Left ventricle myocardium inferior (tissue), 1 donor: Measurements from ENCODE around the gene POLR3K. TPM values are rescaled to one million over a fixed set of nuclear protein-coding genes. Genes with fewer than 3 reads are reported as not detected.
"Not testable (repeated sequence)": the region's sequence is repeated elsewhere in the genome, so short reads cannot be mapped to it uniquely, and the experiment has no call there.

Experiments
- DNase-seq: peaks from one replicate; pipeline ENCODE4 v3.0.0-alpha.2; 2020
- H3K27ac ChIP-seq: fragments of 200-600 bp; replicated peaks from 2 replicates; pipeline ENCODE4 v1.8.0; 2021
- H3K27me3 ChIP-seq: fragments of 200-600 bp; 2 replicates; pipeline ENCODE4 v1.8.0; 2021; ENCODE audit warnings: low read depth
- H3K36me3 ChIP-seq: fragments of 200-600 bp; 2 replicates; pipeline ENCODE4 v1.8.0; 2021
- H3K4me1 ChIP-seq: fragments of 200-600 bp; 2 replicates; pipeline ENCODE4 v1.8.0; 2021
- H3K4me3 ChIP-seq: fragments of 200-600 bp; 2 replicates; pipeline ENCODE4 v1.8.0; 2021; ENCODE audit warnings: mild to moderate bottlenecking, moderate library complexity
- H3K9me3 ChIP-seq: fragments of 200-600 bp; replicated peaks from 2 replicates; pipeline ENCODE4 v1.8.0; 2021
- CTCF ChIP-seq: fragments of 200-600 bp; IDR thresholded peaks from 2 replicates; pipeline ENCODE4 v1.8.0; 2021; ENCODE audit warnings: antibody characterized with exemption, mild to moderate bottlenecking, borderline replicate concordance
- intact Hi-C: fragments of 100-400 bp; cut with micrococcal nuclease; formaldehyde crosslinking; loops from one replicate; pipeline ENCODE4 v1.11.0; 2022
- total RNA-seq: library from RNA; stranded (reverse); fragmentation: NEBNext Ultra II Directional; extraction: Animal tissue kit (Norgen Biotek cat#: 25700); gene quantifications from one replicate; pipeline ENCODE4 v1.2.1, GENCODE V29; 2021
- donor health status: DM: no; HTN: yes; CAD: no; lungs with severe emphysema.

The POLR3K gene
- total RNA-seq, 1 donor from 2014 or later = 11.7 TPM

GRCh38 chr16:36336-36984, 16.9 kb downstream of the POLR3K start:
- H3K9me3 ChIP-seq = no peaks in the 10 kb centered on the region
- TF ChIP-seq CTCF = no peak
- intact Hi-C loops = no loop called here

GRCh38 chr16:35678-36305, 17.6 kb downstream of the POLR3K start:
- intact Hi-C loops = no loop called here
- Histone ChIP-seq H3K27me3 (no peaks in the 10 kb centered on the region), H3K4me1 (peaks cover 6% of the 10 kb centered on the region), H3K9me3 (no peaks in the 10 kb centered on the region), H3K36me3 (no peaks in the 10 kb centered on the region), H3K27ac (no peak overlapping the region), H3K4me3 (no peak overlapping the region)
- no peak for TF ChIP-seq CTCF
- no peak for DNase-seq

More at GRCh38 chr16:36336-36984, 16.9 kb downstream of the POLR3K start:
- no peaks in the 10 kb centered on the region for H3K27me3 ChIP-seq
- no peaks in the 10 kb centered on the region for H3K36me3 ChIP-seq
- DNase-seq = no peak
- H3K4me3 ChIP-seq = no peak overlapping the region
- peaks cover 6% of the 10 kb centered on the region for H3K4me1 ChIP-seq
- no peak overlapping the region for H3K27ac ChIP-seq

- no peaks in the 10 kb centered on the region for H3K27me3 ChIP-seq
- no peaks in the 10 kb centered on the region for H3K36me3 ChIP-seq
- no peaks in the 10 kb centered on the region for H3K9me3 ChIP-seq
- no peak overlapping the region for H3K4me3 ChIP-seq
- H3K4me1 ChIP-seq = peaks cover 6% of the 10 kb centered on the region
- DNase-seq = no peak
- intact Hi-C loops = no loop called here
- H3K27ac ChIP-seq = no peak overlapping the region
- TF ChIP-seq CTCF = no peak
These were observed 18.3 kb downstream of the POLR3K start for GRCh38 chr16:35011-35677.

- intact Hi-C loops = no loop called here
- Histone ChIP-seq H3K4me1 (peaks cover 6% of the 10 kb centered on the region), H3K4me3 (no peak overlapping the region), H3K36me3 (no peaks in the 10 kb centered on the region), H3K27ac (no peak overlapping the region), H3K27me3 (no peaks in the 10 kb centered on the region), H3K9me3 (no peaks in the 10 kb centered on the region)
- TF ChIP-seq CTCF = no peak
- DNase-seq = no peak
These were observed 18.8 kb downstream of the POLR3K start for GRCh38 chr16:34648-34987.

GRCh38 chr16:33877-34647, 19.3 kb downstream of the POLR3K start:
- Histone ChIP-seq H3K27me3 (no peaks in the 10 kb centered on the region), H3K27ac (no peak overlapping the region), H3K9me3 (no peaks in the 10 kb centered on the region), H3K4me1 (peaks cover 6% of the 10 kb centered on the region), H3K4me3 (no peak overlapping the region), H3K36me3 (no peaks in the 10 kb centered on the region)
- no peak for DNase-seq
- no peak for TF ChIP-seq CTCF
- intact Hi-C loops = no loop called here

GRCh38 chr16:33154-33876, 20.1 kb downstream of the POLR3K start:
- H3K4me3 ChIP-seq, H3K4me1 ChIP-seq, H3K27ac ChIP-seq, H3K27me3 ChIP-seq, H3K9me3 ChIP-seq, H3K36me3 ChIP-seq, intact Hi-C loops, DNase-seq: not testable (repeated sequence)

GRCh38 chr16:30627-31026, 22.8 kb downstream of the POLR3K start:
- H3K9me3 ChIP-seq, H3K27ac ChIP-seq, H3K27me3 ChIP-seq, H3K4me3 ChIP-seq, DNase-seq, H3K36me3 ChIP-seq, H3K4me1 ChIP-seq, intact Hi-C loops: not testable (repeated sequence)

GRCh38 chr16:25926-26348, 27.5 kb downstream of the POLR3K start:
- H3K27me3 ChIP-seq, intact Hi-C loops, DNase-seq, H3K9me3 ChIP-seq, H3K4me1 ChIP-seq, H3K27ac ChIP-seq, H3K36me3 ChIP-seq, H3K4me3 ChIP-seq: not testable (repeated sequence)
